HG03565 (cell line): ENCODE measurements around the gene RPS17.

Experiments used
- ATAC-seq: cut with Tn5 transposase; IDR thresholded peaks from one replicate; pipeline ENCODE4 v1.9.1; 2021; ENCODE audit warnings: mild to moderate bottlenecking, moderate library complexity; ENCODE audit not compliant: unreplicated experiment

The RPS17 gene

DNA sequence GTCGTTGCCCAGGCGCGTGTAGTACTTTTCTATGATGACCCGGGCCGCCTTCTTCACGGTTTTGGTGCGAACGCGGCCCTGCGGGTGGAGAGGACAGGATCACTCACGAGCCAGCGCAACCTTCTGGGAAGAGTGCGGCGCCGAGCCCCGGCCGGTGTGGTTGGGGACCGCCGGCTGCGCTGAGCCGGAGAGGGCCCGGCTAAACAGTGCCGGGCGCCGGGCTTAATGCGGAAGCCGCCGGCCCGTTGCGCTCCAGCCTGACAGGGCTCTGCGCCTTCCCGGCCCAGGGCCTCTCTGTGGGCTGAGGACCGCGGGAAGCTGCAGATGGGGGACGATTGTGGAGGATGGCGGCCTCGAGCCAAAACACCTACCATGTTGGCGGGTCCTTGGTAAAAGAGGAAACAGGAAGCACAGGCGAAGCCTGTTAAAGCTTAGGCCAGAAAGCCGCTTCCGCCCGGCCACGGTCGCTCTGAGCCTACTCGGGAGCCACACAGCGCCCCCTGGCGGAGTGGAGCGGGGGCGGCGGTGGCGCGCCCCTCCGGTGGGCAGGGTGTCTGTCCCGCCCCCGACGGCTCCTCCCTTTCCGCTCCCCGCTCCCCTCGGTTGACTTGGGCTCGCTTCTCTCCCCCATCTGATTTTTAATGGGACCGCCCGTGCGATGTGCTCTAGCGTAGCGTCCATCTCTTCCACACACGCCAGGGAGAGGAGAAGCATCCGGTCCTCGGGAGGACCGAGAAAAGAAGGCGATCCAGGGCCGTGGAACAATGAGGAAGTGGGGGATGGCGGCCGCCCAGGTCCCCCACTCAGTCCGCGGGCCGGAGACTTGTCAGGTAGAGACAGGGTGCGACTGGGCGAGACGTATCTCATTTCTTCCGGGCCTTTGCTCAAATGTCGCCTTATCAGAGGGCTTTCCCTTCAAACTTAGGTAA is at the start of gene RPS17:
Gene RPS17 (minus strand): TSS at position 403 of the 929 bp plus-strand sequence. CDS start 29 bp downstream, at position 374.
- peak; percentile 94 for ATAC-seq

DNA sequence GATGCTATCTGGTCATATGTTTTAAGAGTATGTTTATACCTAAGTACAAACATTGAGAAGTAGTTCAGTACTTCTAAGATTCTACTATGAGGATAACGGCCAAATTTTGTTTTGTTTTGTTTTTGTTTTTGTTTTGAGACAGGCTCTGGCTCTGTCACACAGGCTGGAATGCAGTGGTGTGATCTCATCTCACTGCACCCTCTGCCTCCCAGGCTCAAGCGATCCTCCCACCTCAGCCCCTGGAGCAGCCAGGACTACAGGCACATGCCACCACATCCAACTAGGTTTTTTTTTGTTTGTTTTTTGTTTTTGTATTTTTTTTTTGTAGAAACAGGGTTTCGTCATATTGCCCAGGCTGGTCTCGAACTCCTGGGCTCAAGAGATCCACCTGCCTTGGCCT is 47.5 kb upstream of the RPS17 start:
- no peak for ATAC-seq

DNA sequence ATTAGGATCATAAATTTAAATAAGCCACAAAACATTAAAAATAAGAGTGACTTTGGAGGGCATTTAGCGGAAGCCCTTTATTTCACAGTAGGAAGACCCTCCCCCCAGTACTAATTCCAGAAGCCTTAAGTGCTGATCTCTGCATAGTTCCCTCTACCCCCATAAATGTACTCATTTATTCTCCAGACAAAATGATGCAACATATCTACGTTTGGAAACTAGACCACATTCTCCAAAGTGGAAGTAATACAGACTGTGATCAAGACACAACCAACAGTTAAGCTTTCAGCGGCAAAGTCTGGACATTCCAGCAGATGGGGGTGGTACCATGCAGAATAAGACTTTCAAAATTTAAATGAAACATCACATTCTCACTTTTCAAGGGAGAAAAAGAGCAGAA is 44.8 kb upstream of the RPS17 start:
- no peak for ATAC-seq

DNA sequence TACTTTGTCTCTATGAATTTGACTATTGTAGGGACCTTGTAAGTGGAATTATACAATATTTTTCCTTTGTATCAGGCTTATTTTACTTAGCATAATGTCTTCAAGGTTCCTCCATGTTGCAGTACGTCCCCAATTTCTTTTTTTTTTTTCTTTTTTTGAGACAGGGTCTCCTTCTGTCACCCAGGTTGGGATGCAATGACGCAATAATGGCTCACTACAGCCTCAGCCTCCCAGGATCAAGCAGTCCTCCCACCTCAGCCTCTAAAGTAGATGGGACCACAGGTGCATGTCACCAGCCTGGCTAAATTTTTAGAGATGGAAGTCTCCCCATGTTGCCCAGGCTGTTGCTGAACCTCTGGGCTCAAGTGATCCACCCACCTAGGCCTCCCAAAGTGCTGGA is 40.5 kb upstream of the RPS17 start:
- no peak for ATAC-seq

DNA sequence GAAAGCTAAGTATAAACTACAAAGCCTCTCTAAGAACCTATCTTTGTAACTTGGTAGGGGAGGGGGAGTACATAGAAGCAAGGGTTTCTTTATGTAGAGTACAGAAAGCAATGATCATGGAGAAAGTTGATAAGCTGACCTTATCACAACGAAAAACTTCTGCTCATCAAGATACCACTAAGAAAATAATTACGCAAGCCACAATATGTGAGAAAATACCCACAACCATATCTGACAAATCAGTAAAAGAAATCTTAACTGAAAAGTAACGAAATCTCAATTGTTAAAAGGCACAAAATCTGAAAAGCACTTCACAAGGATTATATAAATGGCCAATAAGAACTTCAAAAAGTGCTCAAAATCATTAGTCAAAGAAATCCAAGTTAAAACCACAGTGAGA is 35.1 kb upstream of the RPS17 start:
- ATAC-seq = no peak

DNA sequence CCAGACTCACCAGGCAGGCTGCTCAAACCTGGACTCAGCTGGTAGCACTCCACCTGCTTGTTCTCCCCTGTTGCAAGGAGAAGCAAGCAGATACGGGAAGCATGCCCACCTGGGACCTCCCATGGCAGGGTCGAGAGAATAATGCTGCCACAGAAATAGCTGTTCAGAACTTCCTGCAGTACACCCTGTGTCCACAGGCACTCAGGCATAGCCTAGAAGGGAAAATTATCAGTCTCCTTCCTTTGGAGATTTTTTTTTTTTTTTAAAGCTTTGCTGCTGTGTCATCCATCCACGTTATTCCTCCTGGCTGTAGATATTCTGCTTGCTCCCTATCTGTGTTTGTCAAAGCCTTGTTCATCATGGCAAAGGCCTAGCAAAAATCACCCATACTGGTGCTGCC is 32.7 kb upstream of the RPS17 start:
- no peak for ATAC-seq

DNA sequence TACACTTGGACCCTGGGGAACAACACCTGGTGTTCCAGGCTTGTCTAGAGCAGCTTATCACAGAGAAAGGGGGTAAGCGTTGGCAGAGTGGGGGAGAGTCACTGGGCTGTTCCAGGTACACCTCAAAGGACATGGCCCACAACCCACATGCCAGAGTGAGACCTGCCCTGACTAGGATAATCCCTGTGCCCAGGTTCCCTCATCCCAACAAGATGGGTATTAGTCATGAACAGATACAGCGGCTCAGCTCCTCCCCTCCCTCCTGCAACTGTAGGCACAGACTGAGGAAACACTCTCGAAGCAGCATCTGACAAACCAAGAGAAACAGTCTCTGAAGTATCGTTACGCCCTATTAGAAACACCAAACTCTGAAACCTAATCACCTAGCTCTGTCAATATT is 32.1 kb upstream of the RPS17 start:
- no peak for ATAC-seq

DNA sequence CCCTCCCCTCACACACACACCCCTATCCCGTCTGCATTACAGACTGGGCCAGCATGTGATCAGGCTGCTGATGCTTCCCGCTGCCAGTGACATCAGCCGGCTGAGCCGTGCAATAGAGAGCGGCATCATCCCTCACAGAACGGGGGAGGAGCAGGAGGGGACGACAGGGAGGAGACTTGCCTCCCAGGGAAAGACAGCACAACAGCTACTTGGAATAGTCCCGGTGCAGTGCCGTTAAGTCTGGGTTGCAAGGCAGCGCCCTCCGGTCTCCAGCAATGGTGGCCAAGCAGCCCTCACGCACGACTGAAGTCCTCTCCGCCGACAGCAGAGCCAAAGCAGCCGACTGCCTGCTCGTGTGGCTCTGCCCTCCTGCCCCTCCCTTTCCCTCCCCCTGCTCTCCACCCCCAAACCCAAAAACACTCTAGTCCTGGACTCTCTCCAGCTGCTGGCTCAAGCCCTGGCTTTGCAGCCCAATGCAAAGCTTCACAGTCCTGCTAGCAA is 31.5 kb upstream of the RPS17 start:
- ATAC-seq = no peak

DNA sequence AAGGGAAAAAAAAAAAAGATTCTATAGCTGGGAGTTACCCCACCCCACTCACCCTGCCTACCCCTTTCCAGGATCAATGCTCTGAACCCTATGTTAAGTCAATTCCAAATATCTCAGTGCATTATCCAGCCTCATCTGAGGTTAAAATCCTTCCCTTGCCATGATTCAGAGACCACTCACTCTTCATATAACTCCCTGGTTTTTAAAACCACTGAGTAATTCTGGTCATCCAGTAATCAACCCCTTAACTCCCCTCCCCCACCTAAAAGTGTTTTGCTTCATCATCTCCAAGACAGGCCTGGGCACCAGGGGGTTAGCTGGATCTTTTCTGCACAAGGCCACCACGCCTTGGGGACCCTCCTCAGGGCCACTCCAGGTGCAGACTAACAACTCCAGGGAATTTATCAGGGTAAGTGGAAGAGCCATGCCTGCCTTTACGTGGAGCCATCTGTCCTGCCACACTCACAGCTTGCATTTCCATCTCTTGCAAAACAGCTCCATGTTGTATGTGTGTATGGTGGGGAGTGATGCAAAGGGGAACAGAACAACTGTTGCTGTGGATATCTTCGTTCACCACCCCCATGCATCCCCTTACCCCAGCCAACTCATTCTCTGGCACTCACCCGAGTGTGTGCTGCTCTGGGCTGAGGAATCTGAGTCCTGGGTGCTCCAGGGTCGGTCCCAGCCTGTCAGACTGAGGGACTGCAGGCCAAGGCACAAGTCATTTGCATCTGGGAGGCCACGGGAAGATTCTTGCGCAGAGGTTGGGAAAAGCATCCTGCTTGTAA is 30.7 kb upstream of the RPS17 start:
- ATAC-seq = no peak

DNA sequence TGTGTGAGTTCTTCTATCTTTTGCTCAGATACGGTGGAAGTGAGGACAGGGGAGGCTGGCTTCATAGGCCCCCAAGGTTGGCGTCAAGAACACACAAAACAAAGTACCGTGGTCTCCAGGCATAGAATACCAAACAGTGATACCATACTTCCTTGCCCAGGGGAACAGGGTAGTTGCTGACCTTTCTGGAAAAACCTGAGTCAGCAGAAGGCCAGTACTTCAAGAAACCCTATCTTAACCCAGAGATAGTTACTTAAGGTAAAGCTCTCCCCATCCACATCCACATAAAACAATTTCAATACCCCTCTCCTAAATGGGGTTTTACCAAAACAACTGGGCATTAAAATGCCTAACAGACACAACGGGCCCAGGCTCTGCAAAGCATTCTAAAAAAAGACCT is 29.6 kb upstream of the RPS17 start:
- ATAC-seq = no peak

DNA sequence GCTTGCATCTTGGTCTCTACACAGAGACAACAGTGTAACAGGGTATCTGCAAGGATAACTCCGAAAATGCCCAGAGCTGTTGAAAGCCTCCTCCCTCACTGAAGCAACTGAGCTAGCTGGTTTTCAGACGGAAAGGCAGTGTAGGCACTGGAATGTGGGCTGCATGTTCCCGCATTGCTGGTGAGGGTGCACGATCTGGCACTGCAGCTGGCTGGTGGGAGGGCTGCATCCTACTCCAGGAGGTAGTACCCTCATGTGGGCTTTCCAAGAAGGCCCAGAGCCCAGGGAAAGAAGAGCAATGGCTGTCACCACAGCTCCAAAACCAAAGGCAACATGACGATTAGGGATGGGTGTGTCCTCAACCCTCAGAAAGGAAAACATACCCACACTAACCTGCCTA is 28.7 kb upstream of the RPS17 start:
- no peak for ATAC-seq

DNA sequence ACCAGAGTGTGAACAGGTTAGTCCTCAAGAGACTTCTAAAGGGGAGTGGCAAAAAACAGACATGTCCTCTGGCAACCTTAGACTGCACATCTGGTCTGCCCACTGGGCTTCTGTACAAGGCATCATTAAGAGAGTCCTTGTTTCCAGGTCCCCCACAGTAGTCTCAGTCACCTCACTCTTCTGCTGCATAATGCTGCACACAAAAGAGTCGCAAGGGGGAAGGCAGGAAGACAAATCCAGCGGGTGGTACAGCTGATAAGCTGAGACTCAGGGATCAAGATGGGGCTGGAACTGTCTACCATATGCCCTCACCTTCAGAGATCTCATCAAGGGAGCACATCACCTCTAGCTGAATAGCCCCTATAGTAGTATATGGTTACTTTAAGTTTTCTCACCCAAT is 27.4 kb upstream of the RPS17 start:
- ATAC-seq = no peak

DNA sequence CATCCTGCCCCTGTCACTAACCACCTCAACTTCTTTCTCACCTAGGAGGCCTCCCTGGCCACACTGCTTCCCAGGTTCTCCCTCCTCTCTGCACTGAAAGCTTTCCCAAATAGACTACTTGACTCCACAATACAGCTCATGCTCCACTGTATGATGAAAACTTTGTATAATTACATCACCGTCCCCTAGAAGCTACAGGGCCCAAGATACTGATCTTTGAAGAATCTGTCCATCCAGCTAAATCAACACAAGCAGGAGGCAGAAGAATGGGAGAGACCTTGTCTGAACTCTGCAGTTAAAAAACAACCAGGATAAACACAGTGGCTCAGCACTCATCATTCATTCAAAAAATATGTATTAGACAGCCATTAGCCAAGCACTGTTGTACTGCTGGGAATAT is 26.4 kb upstream of the RPS17 start:
- no peak for ATAC-seq

DNA sequence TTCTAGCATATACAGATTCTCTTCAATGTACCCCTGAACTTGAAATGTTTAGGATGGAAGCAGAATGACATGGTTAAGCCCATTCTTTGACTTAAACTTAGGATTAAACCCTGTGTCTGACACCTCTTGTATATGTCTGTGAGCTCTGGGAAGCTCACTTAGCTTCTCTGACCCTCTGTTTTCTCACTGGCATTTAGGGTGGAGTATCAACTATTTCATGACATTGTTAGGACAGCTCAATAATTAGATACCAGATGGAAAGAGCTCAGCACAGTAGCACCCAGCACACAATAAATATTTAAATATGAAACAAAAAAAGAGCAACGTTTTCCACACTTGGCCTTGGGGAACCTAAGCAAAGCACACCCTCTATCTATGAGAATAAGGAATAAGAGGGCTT is 18.2 kb upstream of the RPS17 start:
- ATAC-seq = no peak

DNA sequence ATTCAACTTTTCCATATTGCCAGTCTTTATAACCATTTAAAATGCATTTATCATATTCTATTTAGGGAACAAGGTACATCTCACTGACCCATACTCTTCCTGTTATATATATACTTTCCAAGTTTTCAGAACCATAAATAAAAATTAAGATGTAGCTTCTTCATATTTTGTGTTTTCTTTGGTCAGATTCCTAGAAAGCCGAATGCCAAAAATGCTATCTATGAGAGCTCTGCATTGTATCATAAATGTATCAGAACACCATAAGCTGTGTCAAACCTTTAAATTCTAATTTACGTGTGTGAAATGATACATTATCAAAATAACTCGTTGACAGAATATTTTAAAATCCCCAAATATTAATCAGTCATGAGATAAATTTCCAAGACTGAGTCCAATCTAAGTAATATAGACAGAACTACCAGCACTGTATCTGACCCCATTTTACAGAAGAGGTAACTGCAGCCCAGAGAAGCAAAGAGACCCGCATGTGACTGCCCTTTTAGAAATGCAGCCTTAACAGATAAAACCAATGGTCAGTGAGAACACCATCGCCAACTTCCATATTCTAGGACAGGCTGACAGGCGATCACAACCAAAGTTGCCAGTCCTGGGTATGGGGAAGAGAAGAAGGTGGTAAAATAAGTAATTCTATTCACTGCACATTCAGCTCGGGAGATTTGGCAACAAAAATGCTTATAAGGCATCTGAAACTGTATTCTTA is 16.2 kb upstream of the RPS17 start:
- no peak for ATAC-seq

DNA sequence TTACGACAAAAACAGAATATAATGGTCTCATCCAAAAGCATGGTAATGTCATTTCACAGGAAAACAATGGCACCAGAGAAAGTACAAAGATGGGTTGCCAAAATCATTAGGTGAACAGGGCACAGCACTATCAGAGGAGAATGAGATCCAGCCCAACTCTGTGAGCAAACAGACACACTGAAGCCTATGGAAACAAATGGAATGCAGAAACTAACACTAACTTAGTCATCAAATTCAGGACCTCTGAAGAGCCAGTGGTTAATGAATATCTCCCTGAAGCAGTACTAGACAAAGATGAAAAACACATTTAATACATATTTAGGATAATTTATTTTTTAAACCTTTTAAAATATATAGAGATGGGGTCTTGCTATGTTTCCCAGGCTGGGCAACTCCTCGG is 14.6 kb upstream of the RPS17 start:
- ATAC-seq = no peak

DNA sequence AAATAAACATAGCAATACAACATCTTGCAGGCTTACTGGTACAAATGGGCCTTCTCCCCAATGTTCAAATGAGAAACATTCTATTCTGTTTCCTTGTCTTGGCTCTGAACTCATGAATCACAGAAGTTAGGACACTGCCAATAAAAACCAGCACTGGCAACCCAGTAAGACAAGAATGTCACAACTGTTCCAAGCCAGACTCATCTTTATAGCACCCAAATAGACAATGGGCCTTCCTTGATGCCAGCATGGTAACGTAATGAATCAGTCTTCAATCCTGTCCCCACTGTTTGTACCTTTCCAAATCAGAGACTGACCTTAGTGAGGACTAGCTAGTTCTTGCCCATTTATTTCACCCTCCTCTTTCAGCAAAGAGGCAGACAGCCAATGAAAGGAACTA is 14.1 kb upstream of the RPS17 start:
- ATAC-seq = no peak

DNA sequence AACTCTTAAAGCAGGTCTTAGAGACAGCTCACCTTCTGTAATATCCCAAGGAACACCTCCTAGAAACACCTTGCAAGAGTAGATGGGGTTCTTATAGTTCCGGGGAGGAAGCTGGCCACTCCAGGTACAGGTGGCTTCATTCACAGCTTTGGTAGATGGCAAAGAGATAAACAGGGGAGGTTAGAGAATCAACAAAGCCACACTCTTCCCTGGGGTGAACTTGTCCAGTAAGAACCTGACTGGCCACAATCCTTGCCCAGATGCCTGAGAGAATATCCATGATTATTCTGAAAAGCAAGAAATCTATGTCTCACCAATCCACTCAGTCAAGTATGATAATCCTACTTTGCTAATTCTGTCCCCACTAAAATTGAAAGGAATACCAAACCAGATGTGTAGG is 13.6 kb upstream of the RPS17 start:
- no peak for ATAC-seq

DNA sequence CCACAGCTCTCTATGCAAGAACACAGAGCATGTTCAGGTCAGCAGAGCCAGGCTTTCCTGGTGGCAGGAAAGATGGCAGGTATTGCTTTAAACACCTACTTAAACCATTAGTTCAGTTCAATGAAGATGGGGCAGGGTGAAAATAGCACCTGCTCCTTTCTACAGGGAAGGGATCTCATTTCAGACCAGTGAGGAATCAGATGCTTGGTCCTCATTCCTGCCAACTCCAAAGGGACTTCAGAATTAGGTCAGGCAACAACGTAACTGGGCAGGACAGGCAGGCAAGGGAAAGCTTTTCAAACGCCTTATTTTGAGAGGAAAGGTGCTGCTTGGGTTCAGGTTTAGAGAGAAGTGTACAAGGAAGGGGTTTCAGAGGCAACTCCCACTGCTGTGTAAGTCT is 12.6 kb upstream of the RPS17 start:
- no peak for ATAC-seq

DNA sequence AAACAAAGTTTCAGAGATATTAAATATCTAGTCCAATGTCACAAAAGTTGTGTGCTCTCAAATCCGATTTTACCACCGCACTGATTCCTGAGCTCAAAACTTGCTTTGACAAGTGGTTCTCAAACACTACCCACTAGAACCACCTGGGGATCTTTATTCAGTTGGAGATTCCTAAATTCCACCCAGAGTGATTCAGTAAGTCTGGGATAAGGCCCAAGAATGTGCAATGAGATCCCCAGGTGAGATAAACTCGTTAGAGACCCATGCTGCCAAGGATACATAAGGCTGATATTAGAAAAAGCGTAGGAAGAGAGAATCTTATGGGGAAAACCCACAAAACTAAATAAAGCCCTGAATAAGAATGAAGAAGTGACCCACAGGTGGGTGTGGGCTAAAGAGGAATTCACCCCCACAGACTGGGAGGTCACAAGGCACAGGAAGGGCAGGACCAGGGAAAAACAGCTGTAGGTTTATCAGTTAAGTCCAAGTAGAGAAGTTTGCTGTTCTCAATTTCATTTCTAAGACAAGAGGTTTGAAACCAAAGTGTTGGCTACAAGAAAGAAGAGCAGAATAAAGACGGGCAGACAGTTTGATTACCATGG is 11.5 kb upstream of the RPS17 start:
- no peak for ATAC-seq

DNA sequence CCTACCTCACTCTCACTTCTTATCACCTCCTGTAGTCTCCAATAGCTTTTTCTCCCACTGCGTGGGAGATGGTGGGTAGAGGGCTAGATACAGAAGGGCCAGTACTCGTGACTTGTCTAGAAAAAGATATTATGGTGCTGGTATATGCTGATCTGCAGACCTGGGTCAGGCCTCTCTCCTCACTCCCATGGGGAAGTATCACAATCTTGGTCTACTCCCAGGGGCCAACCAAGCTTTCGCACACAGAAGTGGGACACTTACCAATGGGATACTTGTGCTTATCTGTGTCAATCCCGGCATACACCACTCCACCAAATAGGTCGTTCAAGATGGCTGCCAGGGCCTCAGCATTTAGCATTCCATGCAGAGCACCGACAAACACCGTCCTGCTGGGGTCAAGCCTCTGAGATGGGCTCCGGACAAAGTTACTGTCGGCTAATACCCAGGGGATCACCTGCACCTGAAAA is 9.0 kb upstream of the RPS17 start:
- no peak for ATAC-seq
